H1 (cell line): Measurements from ENCODE around the gene SHOC1.

Source experiments
- CBX8 ChIP-seq: fragments of 300-800, 300-1000 bp; sonication (generic); IDR thresholded peaks from 2 replicates; pipeline ENCODE4 v1.7.1; 2016; ENCODE audit warnings: low read depth, low read length, borderline replicate concordance
- CEBPB ChIP-seq: IDR thresholded peaks from 2 replicates; pipeline ENCODE4 v1.6.1; 2012; ENCODE audit warnings: low read depth, low read length
- EP300 ChIP-seq, 2 experiments: IDR thresholded peaks; 1 replicate in 1 of 2; 2 replicates in 1 of 2; pipeline ENCODE4 v1.6.1; 2011 to 2012; ENCODE audit warnings: low read depth in 2 of 2, low read length in 2 of 2, mild to moderate bottlenecking in 2 of 2, borderline replicate concordance in 1 of 2, inconsistent platforms in 1 of 2, moderate library complexity in 1 of 2
- GABPA ChIP-seq: IDR thresholded peaks from 2 replicates; pipeline ENCODE4 v1.6.1; 2011; ENCODE audit warnings: mild to moderate bottlenecking, low read length, moderate library complexity, borderline replicate concordance; ENCODE audit not compliant: insufficient read depth
- JUN ChIP-seq: IDR thresholded peaks from 2 replicates; pipeline ENCODE4 v1.6.1; 2011; ENCODE audit warnings: low read depth, mild to moderate bottlenecking, improper control_type of control experiment, low read length
- MAFK ChIP-seq: IDR thresholded peaks from 2 replicates; pipeline ENCODE4 v1.6.1; 2012; ENCODE audit warnings: low read depth, mild to moderate bottlenecking, improper control_type of control experiment, low read length
- POLR2A ChIP-seq, 2 experiments: IDR thresholded peaks; 1 replicate in 1 of 2; 2 replicates in 1 of 2; pipeline ENCODE4 v1.6.1; 2011; ENCODE audit warnings: low read depth in 2 of 2, low read length in 2 of 2, mild to moderate bottlenecking in 2 of 2; ENCODE audit errors: control extremely low read depth in 1 of 2
- POLR2AphosphoS5 ChIP-seq: IDR thresholded peaks from 2 replicates; pipeline ENCODE4 v1.6.1; 2011; ENCODE audit warnings: low read depth, low read length
- RNF2 ChIP-seq: fragments of 200-900, 300-1000 bp; sonication (generic); IDR thresholded peaks from 2 replicates; pipeline ENCODE4 v1.7.1; 2016; ENCODE audit warnings: borderline replicate concordance, low read depth, mild to moderate bottlenecking, antibody characterized with exemption, low read length; ENCODE audit not compliant: poor library complexity, severe bottlenecking; ENCODE audit errors: missing control alignments
- SP1 ChIP-seq: IDR thresholded peaks from 2 replicates; pipeline ENCODE4 v1.6.1; 2011; ENCODE audit warnings: low read depth, low read length
- TF ChIP-seq, protein P1 (sequence below), 3 experiments: IDR thresholded peaks; 1 replicate in 2 of 3; 2 replicates in 1 of 3; pipeline versions ENCODE4 v1.5.1 to v1.6.1; 2011; ENCODE audit warnings: low read length in 3 of 3, mild to moderate bottlenecking in 3 of 3, inconsistent platforms in 2 of 3, low read depth in 1 of 3, moderate library complexity in 1 of 3; ENCODE audit not compliant: insufficient read depth in 1 of 3; ENCODE audit errors: control extremely low read depth in 1 of 3
- TF ChIP-seq, protein P2 (sequence below): IDR thresholded peaks from 2 replicates; pipeline ENCODE4 v1.6.1; 2011; ENCODE audit warnings: low read depth, mild to moderate bottlenecking, low read length; ENCODE audit not compliant: insufficient read depth

DNA sequence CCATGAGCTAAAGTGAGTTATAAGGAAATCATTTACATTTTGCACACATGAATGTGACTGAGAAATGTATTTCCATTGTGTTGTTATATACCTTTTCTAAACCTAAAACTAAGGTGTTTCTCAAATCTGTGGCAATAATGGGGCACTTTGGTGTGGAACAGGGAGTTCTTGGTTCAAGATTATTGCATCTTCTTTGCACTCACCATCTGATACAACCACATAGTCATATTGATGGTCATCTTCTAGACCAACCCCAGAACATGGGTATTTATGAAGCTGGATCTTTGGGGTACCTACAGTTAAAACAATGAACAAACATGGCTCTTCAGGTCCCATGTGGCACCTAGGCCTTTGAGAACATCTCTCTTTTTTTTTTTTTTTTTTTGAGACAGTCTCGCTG, 24.6 kb upstream of the SHOC1 start:
- TF ChIP-seq, protein P1, sequence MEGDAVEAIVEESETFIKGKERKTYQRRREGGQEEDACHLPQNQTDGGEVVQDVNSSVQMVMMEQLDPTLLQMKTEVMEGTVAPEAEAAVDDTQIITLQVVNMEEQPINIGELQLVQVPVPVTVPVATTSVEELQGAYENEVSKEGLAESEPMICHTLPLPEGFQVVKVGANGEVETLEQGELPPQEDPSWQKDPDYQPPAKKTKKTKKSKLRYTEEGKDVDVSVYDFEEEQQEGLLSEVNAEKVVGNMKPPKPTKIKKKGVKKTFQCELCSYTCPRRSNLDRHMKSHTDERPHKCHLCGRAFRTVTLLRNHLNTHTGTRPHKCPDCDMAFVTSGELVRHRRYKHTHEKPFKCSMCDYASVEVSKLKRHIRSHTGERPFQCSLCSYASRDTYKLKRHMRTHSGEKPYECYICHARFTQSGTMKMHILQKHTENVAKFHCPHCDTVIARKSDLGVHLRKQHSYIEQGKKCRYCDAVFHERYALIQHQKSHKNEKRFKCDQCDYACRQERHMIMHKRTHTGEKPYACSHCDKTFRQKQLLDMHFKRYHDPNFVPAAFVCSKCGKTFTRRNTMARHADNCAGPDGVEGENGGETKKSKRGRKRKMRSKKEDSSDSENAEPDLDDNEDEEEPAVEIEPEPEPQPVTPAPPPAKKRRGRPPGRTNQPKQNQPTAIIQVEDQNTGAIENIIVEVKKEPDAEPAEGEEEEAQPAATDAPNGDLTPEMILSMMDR (IDR thresholded peaks at IDR 0.05; ENCODE audit: control extremely low read depth in 1 of 3, insufficient read depth in 1 of 3, low read depth in 1 of 3, low read length in 3 of 3) = no peak
- TF ChIP-seq MAFK = no peak
- TF ChIP-seq POLR2A (IDR thresholded peaks at IDR 0.05; ENCODE audit: control extremely low read depth in 1 of 2, low read depth in 2 of 2, low read length in 2 of 2) = no peak
- TF ChIP-seq RNF2 = no peak
- TF ChIP-seq JUN = no peak
- no peak for TF ChIP-seq EP300 (IDR thresholded peaks at IDR 0.05; ENCODE audit: borderline replicate concordance in 1 of 2, low read depth in 2 of 2, low read length in 2 of 2)
- no peak for TF ChIP-seq SP1
- no peak for TF ChIP-seq CEBPB
- TF ChIP-seq GABPA = no peak
- TF ChIP-seq, protein P2, sequence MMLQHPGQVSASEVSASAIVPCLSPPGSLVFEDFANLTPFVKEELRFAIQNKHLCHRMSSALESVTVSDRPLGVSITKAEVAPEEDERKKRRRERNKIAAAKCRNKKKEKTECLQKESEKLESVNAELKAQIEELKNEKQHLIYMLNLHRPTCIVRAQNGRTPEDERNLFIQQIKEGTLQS = no peak
- no peak for TF ChIP-seq CBX8
- TF ChIP-seq POLR2AphosphoS5 = no peak
